ENCODE results near the gene OBSCN.

Gene OBSCN, protein sequence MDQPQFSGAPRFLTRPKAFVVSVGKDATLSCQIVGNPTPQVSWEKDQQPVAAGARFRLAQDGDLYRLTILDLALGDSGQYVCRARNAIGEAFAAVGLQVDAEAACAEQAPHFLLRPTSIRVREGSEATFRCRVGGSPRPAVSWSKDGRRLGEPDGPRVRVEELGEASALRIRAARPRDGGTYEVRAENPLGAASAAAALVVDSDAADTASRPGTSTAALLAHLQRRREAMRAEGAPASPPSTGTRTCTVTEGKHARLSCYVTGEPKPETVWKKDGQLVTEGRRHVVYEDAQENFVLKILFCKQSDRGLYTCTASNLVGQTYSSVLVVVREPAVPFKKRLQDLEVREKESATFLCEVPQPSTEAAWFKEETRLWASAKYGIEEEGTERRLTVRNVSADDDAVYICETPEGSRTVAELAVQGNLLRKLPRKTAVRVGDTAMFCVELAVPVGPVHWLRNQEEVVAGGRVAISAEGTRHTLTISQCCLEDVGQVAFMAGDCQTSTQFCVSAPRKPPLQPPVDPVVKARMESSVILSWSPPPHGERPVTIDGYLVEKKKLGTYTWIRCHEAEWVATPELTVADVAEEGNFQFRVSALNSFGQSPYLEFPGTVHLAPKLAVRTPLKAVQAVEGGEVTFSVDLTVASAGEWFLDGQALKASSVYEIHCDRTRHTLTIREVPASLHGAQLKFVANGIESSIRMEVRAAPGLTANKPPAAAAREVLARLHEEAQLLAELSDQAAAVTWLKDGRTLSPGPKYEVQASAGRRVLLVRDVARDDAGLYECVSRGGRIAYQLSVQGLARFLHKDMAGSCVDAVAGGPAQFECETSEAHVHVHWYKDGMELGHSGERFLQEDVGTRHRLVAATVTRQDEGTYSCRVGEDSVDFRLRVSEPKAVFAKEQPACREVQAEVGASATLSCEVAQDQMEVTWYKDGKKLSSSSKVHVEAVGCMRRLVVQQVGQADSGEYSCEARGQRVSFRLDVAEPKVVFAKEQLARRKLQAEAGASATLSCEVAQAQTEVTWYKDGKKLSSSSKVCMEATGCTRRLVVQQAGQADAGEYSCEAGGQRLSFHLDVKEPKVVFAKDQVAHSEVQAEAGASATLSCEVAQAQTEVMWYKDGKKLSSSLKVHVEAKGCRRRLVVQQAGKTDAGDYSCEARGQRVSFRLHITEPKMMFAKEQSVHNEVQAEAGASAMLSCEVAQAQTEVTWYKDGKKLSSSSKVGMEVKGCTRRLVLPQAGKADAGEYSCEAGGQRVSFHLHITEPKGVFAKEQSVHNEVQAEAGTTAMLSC (N-terminal part only)

GRCh38 chr1:228207851-228208821, at the start of gene OBSCN:
Gene OBSCN (plus strand): TSS chr1:228208044. CDS start chr1:228211784, 3,740 bp downstream.
- DNase-seq (ENCODE audit: low spot score) = no peak

DNA sequence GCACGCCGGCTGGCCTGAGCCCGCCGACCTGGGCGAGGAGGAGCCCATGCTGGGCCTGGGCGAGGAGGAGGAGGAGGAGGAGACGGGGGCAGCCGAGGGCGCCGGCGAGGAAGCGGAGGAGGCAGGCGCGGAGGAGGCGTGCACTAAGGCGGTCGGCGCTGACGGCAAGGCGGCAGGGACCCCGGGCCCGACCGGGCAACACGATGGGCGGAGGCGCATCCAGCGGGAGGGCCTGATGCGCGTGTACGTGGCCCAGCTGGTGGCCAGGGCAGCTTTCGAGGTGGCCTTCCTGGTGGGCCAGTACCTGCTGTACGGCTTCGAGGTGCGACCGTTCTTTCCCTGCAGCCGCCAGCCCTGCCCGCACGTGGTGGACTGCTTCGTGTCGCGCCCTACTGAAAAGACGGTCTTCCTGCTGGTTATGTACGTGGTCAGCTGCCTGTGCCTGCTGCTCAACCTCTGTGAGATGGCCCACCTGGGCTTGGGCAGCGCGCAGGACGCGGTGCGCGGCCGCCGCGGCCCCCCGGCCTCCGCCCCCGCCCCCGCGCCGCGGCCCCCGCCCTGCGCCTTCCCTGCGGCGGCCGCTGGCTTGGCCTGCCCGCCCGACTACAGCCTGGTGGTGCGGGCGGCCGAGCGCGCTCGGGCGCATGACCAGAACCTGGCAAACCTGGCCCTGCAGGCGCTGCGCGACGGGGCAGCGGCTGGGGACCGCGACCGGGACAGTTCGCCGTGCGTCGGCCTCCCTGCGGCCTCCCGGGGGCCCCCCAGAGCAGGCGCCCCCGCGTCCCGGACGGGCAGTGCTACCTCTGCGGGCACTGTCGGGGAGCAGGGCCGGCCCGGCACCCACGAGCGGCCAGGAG, 49.5 kb upstream of the OBSCN start:
- no peak for DNase-seq (ENCODE audit: low spot score)

GRCh38 chr1:228159008-228159665, 48.7 kb upstream of the OBSCN start:
- DNase-seq (ENCODE audit: low spot score) = no peak

- no peak for DNase-seq (ENCODE audit: low spot score)
Measured at GRCh38 chr1:228160201-228160761, 47.6 kb upstream of the OBSCN start.

DNA sequence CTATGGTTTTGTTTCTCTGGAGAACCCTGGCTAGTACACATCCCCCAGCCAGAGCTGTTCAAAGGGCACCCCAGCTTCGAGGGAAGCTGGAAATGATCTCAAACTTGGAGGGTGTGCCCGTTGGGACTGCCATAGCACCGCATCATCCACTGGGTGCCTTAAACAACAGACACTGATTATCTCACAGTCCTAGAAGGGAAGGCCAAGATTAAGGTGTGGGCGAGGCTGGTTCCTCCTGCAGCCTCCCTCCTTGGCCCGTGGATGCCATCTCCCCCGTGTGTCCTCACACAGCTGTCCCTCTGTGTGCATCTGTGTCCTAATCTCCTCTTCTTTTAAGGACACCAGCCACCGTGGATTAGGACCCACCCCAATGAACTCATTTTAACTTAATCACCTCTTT, 46.5 kb upstream of the OBSCN start:
- no peak for DNase-seq (ENCODE audit: low spot score)

- no peak for DNase-seq (ENCODE audit: low spot score)
Measured at GRCh38 chr1:228161866-228162265, 46.0 kb upstream of the OBSCN start.

- DNase-seq (ENCODE audit: low spot score) = no peak
Measured at GRCh38 chr1:228162286-228163006, 45.4 kb upstream of the OBSCN start.

DNA sequence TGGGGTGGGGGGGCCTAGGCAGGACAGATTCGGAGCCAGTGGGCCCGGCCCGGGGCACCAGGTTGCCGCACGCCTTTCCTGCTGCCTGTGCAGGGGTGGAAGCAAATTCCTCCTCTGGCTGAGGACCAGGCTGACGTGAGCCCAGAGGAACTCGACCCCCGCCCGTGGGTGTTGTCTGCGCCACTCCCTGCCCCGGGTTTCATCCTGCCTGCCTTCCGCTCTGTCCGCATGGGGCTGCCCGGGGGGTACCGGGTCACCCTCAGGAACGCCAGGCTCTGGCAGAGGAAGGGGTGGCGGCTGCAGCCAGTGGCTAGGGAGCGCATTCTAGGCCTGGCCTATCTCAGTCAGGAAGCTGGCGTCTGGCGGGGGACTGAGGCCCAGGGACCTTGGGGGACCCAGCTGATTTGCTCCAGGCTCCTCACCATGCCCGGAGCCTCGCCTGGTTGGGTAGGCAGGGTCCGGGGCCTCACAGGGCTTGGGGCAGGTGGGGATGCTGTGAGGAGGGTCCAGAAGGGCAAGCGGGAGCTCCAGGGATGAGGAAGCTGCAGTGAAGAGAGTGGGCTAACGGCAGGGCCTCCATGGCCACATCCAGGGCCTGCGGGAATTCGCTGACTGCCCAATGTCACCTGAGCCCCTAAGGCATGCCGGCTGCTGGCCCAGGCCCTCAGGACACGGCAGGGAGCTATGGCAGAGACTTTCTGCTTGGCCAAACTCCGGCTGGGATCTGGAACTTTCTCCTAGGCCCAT, 44.7 kb upstream of the OBSCN start:
- no peak for DNase-seq (ENCODE audit: low spot score)

DNA sequence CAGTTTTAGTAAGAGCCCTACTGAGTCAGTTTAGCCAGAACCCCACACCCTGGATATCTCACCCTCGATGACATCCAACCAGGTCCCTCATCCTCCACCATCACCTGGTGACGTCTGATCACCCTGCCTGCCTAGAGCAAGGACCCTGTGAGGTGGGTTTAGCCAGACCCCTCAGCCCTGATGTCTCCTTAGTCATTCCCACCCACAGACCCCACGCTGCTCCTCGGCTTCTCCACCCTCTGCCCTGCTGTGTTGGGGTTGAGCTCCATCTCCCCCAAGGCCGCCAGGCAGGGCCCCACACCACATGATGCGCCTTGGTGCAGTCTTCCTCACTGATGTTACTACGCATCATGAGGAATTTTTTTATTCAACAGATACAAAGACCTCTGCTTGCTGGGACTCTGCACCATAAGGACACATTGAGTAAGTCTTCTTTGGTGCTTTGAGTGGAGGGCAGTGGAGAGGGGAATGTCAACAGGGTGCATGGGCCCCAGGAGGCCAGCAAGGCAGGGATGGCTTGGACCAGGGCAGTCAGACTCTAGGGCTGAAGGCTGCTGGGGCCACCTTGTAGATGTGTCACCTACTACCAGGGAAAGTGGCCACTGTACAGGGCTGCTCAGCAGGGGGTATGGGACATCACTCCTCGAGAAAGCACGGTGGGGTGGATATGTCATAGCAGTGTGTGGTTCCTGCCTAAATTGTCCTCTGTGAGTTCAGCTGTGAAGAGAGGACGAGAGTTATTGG, 43.9 kb upstream of the OBSCN start:
- no peak for DNase-seq (ENCODE audit: low spot score)

GRCh38 chr1:228164561-228165371, 43.1 kb upstream of the OBSCN start:
- DNase-seq (ENCODE audit: low spot score) = no peak

DNA sequence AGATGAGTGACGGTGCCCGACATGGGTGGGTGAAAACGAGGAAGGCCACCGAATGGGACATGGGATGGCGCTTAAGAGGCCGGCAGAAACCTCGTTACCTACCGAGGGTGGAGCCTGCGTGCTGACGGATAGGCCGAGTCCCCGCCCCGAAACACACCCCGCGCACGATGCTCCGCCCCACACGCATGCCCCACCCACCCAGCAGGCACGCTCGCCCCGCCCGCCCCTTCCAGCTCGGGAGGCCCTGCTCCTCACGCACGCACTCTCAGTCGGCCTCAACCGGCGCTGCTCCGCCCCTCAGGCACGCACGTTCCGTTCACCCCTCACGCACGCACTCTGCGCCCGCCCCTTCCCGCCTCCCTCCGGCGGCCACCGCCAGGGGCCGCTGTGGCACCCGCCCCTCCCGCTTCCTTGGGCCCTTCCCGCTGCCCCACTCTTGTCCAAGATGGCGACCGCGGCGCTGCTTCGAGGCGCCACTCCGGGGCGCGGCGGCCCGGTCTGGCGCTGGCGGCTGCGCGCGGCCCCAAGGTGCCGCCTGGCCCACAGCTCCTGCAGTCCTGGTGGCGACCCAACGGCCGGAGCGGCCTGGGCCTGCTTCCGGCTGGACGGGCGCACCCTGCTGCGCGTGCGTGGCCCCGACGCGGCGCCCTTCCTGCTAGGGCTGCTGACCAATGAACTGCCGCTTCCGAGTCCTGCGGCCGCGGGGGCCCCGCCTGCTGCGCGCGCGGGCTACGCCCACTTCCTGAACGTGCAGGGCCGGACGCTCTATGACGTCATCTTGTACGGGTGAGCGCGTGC, 42.3 kb upstream of the OBSCN start, which contains the start of gene IBA57:
TSS of gene IBA57 (plus strand) at position 433 of the 798 bp plus-strand sequence. CDS start at position 446, 13 bp downstream.
- peak; percentile 100 for DNase-seq (ENCODE audit: low spot score)

DNA sequence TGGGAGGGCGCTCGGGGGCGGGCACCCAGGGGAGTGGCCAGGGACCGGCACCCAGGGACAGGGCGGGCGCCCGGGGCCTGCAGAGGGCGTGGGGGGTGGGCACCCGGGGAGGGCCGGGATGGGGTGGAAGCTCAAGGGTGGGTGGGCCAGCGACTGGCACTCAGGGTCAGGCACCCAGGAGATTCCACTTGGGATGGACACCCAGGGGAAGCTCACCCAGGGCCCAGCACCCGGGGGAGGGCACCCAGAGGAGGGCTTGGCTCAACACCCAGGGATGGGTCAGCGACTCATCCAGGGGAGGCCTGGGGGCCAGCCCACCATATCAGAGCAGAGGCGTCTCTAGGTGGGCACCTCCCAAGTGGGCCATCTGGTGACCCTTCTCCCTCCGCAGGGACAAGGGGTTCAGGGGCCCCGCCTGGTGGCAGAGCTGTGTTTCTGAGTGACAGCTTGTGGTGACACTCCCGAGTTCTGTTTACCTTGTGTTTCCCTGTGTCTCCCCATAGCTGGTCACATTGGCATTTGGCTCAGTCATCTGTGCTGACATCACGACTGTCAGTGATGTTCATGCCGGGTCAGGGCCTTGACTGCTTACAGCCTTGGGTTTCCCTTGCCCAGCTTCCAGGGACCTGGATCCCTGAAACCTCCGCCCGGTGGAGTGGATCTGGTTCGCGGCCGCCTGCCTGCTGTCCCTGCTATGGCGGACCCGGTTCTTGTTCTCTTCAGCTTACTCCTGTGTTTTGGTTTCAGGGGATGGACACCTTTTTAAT, 41.5 kb upstream of the OBSCN start:
- DNase-seq (ENCODE audit: low spot score) = peak; percentile 60

GRCh38 chr1:228168563-228169270, 39.1 kb upstream of the OBSCN start:
- DNase-seq (ENCODE audit: low spot score) = no peak

DNA sequence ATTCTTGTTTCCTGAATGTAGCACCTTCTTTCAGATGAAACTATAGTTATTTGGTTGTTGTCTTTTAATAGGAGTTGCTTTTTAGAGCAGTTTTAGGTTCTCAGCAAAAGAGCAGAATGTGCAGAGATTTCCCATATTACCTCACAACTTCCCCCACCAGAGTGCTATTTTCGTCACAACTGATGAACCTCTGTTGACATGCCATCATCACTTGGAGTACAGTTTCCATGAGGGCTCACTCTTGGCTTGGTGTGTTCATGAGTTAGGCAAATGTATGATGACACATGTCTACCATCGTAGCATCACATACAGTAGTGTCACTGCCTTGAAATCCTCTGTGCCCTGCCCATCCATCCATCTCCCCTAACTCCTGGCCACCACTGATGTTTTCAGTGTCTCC, 38.5 kb upstream of the OBSCN start:
- no peak for DNase-seq (ENCODE audit: low spot score)
